Measurements from ENCODE around the gene PLS1. TPM values are rescaled to one million over a fixed set of nuclear protein-coding genes. Genes with fewer than 3 reads are reported as not detected.

The PLS1 gene
- total RNA-seq, 1 experiment from 2014 or later: 36.1 TPM

GRCh38 chr3:142664311-142664710, 68.1 kb downstream of the PLS1 start:
- TF ChIP-seq POLR2AphosphoS5 (IDR thresholded peaks at IDR 0.05; ENCODE audit: low read depth, low read length): no peak
- TF ChIP-seq REST (IDR thresholded peaks at IDR 0.05; ENCODE audit: insufficient read depth in 1 of 2, low read depth in 2 of 2, low read length in 1 of 2): no peak
- TF ChIP-seq SIN3A (IDR thresholded peaks at IDR 0.05; ENCODE audit: borderline replicate concordance, insufficient read depth, low read depth, low read length): no peak
- TF ChIP-seq CTCF (IDR thresholded peaks at IDR 0.05): no peak
- no peak for TF ChIP-seq TCF7L2 (IDR thresholded peaks at IDR 0.05; ENCODE audit: low read depth, low read length)
- H3K27ac ChIP-seq (ENCODE audit: low read length): no peak overlapping the region
- POLR2A ChIA-PET: no interaction called here
- ATAC-seq (no peak), DNase-seq (ENCODE audit: low read depth, low spot score) (no peak)
- peaks cover 6% of the 10 kb centered on the region; the same call in 1 of the 2 replicates for H3K4me1 ChIP-seq (ENCODE audit: control insufficient read depth, insufficient read depth, low read length)
- BruUV-seq (replicated peaks): no TSS peak
- H3K4me3 ChIP-seq (ENCODE audit: low read depth in 2 of 2, low read length in 2 of 2): no peak overlapping the region
- no peaks in the 10 kb centered on the region for H3K27me3 ChIP-seq (ENCODE audit: control insufficient read depth, insufficient read depth, low read length)
- CTCF ChIA-PET: no interaction called here
- no peaks in the 10 kb centered on the region for H3K36me3 ChIP-seq (ENCODE audit: control insufficient read depth, insufficient read depth, low read length)
- in situ Hi-C loops (cut with HindIII; ENCODE audit: low pct_unique_long_range_greater_than_20kb, low sequenced_read_pairs) (no loop called here), intact Hi-C loops (cut with micrococcal nuclease; ENCODE audit: unreplicated experiment) (no loop called here)
- H3K9me3 ChIP-seq (ENCODE audit: control insufficient read depth, insufficient read depth, low read depth, low read length): no peaks in the 10 kb centered on the region

GRCh38 chr3:142664819-142665218, 68.6 kb downstream of the PLS1 start:
- in situ Hi-C loops (cut with HindIII; ENCODE audit: low pct_unique_long_range_greater_than_20kb, low sequenced_read_pairs) (no loop called here), intact Hi-C loops (cut with micrococcal nuclease; ENCODE audit: unreplicated experiment) (no loop called here)
- BruUV-seq (replicated peaks): no TSS peak
- Histone ChIP-seq H3K27me3 (ENCODE audit: control insufficient read depth, insufficient read depth, low read length) (no peaks in the 10 kb centered on the region), H3K27ac (ENCODE audit: low read length) (no peak overlapping the region), H3K9me3 (ENCODE audit: control insufficient read depth, insufficient read depth, low read depth, low read length) (no peaks in the 10 kb centered on the region), H3K36me3 (ENCODE audit: control insufficient read depth, insufficient read depth, low read length) (no peaks in the 10 kb centered on the region), H3K4me3 (ENCODE audit: low read depth in 2 of 2, low read length in 2 of 2) (no peak overlapping the region), H3K4me1 (ENCODE audit: control insufficient read depth, insufficient read depth, low read length) (peaks cover 6% of the 10 kb centered on the region; the same call in 1 of the 2 replicates)
- DNase-seq (ENCODE audit: low read depth, low spot score) (no peak), ATAC-seq (no peak)
- POLR2A ChIA-PET: no interaction called here
- TF ChIP-seq CTCF (IDR thresholded peaks at IDR 0.05): no peak
- no peak for TF ChIP-seq TCF7L2 (IDR thresholded peaks at IDR 0.05; ENCODE audit: low read depth, low read length)
- TF ChIP-seq SIN3A (IDR thresholded peaks at IDR 0.05; ENCODE audit: borderline replicate concordance, insufficient read depth, low read depth, low read length): no peak
- no peak for TF ChIP-seq POLR2AphosphoS5 (IDR thresholded peaks at IDR 0.05; ENCODE audit: low read depth, low read length)
- no peak for TF ChIP-seq REST (IDR thresholded peaks at IDR 0.05; ENCODE audit: insufficient read depth in 1 of 2, low read depth in 2 of 2, low read length in 1 of 2)
- CTCF ChIA-PET: no interaction called here
